ENCODE data around the gene CFAP100.

Gene CFAP100

DNA sequence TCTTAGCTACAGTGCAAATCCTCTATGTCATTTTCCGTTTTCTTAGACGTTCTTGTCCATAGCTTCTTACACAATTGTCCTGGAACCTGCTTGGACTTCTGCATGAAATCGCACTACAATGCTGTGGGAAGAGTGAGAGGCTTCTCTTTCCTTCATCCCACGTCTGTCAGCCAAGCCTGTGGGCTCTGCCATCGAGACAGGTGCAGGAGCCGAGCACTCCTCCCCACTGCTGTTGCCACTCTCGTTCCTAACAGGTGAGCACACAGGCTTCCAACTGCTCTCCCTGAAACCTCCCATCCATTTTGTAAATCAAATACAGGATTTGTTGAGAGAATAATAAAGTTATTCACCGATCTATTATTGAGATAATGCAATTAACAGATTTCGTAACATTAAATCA, 57.5 kb downstream of the CFAP100 start:
- Histone ChIP-seq H3K27me3 (ENCODE audit: low read depth, low read length) (no peaks in the 10 kb centered on the region), H3K4me1 (ENCODE audit: low read length) (no peaks in the 10 kb centered on the region)
- TF ChIP-seq, protein P1, sequence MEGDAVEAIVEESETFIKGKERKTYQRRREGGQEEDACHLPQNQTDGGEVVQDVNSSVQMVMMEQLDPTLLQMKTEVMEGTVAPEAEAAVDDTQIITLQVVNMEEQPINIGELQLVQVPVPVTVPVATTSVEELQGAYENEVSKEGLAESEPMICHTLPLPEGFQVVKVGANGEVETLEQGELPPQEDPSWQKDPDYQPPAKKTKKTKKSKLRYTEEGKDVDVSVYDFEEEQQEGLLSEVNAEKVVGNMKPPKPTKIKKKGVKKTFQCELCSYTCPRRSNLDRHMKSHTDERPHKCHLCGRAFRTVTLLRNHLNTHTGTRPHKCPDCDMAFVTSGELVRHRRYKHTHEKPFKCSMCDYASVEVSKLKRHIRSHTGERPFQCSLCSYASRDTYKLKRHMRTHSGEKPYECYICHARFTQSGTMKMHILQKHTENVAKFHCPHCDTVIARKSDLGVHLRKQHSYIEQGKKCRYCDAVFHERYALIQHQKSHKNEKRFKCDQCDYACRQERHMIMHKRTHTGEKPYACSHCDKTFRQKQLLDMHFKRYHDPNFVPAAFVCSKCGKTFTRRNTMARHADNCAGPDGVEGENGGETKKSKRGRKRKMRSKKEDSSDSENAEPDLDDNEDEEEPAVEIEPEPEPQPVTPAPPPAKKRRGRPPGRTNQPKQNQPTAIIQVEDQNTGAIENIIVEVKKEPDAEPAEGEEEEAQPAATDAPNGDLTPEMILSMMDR (IDR thresholded peaks at IDR 0.05; ENCODE audit: low read depth, low read length) = no peak
- TF ChIP-seq EZH2phosphoT487 (IDR thresholded peaks at IDR 0.05; ENCODE audit: low read depth) = no peak

DNA sequence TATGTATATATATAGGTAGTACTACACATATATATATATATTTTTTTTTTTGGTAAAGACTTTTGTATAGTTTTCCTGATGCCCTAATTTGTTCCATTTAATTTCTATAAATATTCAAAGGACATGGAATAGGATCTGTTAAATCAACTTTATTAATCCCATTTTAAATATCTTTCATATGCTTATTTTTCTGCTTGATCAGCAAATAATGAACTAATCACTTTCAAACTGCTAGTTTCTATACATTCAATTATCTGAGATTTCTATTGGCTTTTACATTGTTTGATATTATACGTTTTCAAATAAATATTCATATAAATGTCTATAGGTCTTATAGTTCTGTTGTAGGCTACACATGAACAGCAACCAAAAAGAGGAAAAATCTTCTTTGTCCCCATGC, 59.3 kb downstream of the CFAP100 start:
- H3K27me3 ChIP-seq (ENCODE audit: low read depth, low read length) = no peaks in the 10 kb centered on the region
- no peak for TF ChIP-seq EZH2phosphoT487 (IDR thresholded peaks at IDR 0.05; ENCODE audit: low read depth)
- TF ChIP-seq, protein P1 (IDR thresholded peaks at IDR 0.05; ENCODE audit: low read depth, low read length) = no peak
- no peak overlapping the region for H3K4me3 ChIP-seq (ENCODE audit: low read length)
- no peak overlapping the region for H3K9ac ChIP-seq (ENCODE audit: low read length)
- no peak overlapping the region for H3K4me2 ChIP-seq (ENCODE audit: low read length)
- no peaks in the 10 kb centered on the region for H4K20me1 ChIP-seq (ENCODE audit: insufficient read depth, low read length)
- no peak overlapping the region for H3K27ac ChIP-seq (ENCODE audit: low read length)
- no peaks in the 10 kb centered on the region; the same call in 1 of the 2 replicates for H3K79me2 ChIP-seq (ENCODE audit: low read length)
- H3K36me3 ChIP-seq (replicated peaks; ENCODE audit: low read depth, low read length) = peaks cover 35% of the 10 kb centered on the region
- H2AFZ ChIP-seq (ENCODE audit: low read depth, low read length) = no peak overlapping the region
- H3K9me3 ChIP-seq (ENCODE audit: insufficient read depth, low read length) = no peaks in the 10 kb centered on the region
- H3K4me1 ChIP-seq (ENCODE audit: low read length) = no peaks in the 10 kb centered on the region

More for the DNA sequence above, 57.5 kb downstream of the CFAP100 start:
- no peak overlapping the region for H3K4me3 ChIP-seq (ENCODE audit: low read length)
- H4K20me1 ChIP-seq (ENCODE audit: insufficient read depth, low read length) = no peaks in the 10 kb centered on the region
- no peak overlapping the region for H3K27ac ChIP-seq (ENCODE audit: low read length)
- H3K9ac ChIP-seq (ENCODE audit: low read length) = no peak overlapping the region
- H2AFZ ChIP-seq (ENCODE audit: low read depth, low read length) = no peak overlapping the region
- H3K4me2 ChIP-seq (ENCODE audit: low read length) = no peak overlapping the region
- H3K36me3 ChIP-seq (replicated peaks; ENCODE audit: low read depth, low read length) = peaks cover 25% of the 10 kb centered on the region
- no peaks in the 10 kb centered on the region; the same call in 1 of the 2 replicates for H3K79me2 ChIP-seq (ENCODE audit: low read length)
- no peaks in the 10 kb centered on the region for H3K9me3 ChIP-seq (ENCODE audit: insufficient read depth, low read length)

- H3K4me2 ChIP-seq (ENCODE audit: low read length) = no peak overlapping the region
- no peaks in the 10 kb centered on the region for H3K4me1 ChIP-seq (ENCODE audit: low read length)
- no peak overlapping the region for H2AFZ ChIP-seq (ENCODE audit: low read depth, low read length)
- H3K4me3 ChIP-seq (ENCODE audit: low read length) = no peak overlapping the region
- no peak overlapping the region for H3K27ac ChIP-seq (ENCODE audit: low read length)
- no peaks in the 10 kb centered on the region for H4K20me1 ChIP-seq (ENCODE audit: insufficient read depth, low read length)
- no peaks in the 10 kb centered on the region; the same call in 1 of the 2 replicates for H3K79me2 ChIP-seq (ENCODE audit: low read length)
- H3K9ac ChIP-seq (ENCODE audit: low read length) = no peak overlapping the region
- no peak for TF ChIP-seq EZH2phosphoT487 (IDR thresholded peaks at IDR 0.05; ENCODE audit: low read depth)
- H3K27me3 ChIP-seq (ENCODE audit: low read depth, low read length) = no peaks in the 10 kb centered on the region
- H3K36me3 ChIP-seq (replicated peaks; ENCODE audit: low read depth, low read length) = peaks cover 37% of the 10 kb centered on the region
- H3K9me3 ChIP-seq (ENCODE audit: insufficient read depth, low read length) = no peaks in the 10 kb centered on the region
Measured at GRCh38 chr3:126454437-126455198, 59.9 kb downstream of the CFAP100 start.

DNA sequence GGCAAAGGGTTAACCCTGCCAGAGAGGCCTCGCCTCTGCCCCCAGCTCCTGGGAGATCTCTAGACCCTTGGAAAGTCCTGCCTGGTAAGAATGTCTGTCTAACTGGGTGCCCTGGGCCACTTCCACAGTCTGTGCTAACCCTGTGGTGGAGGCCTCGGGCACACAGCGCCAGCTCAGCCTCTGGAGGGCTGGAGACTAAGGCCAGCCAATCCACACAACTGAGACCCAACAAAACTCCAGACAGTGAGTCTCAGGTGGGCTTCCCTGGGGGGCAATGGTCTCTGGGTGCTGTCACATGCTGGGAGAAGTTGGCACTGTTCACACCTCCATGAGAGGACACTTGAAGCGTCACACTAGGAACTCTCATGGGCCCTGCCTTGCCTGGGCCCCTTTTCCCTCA, 61.5 kb downstream of the CFAP100 start:
- Histone ChIP-seq H3K4me3 (ENCODE audit: low read length) (no peak overlapping the region), H3K36me3 (replicated peaks; ENCODE audit: low read depth, low read length) (peaks cover 43% of the 10 kb centered on the region), H3K27me3 (ENCODE audit: low read depth, low read length) (no peaks in the 10 kb centered on the region)

More for the DNA sequence above, 61.5 kb downstream of the CFAP100 start:
- H3K9me3 ChIP-seq (ENCODE audit: insufficient read depth, low read length) = no peaks in the 10 kb centered on the region
- H3K4me2 ChIP-seq (ENCODE audit: low read length) = no peak overlapping the region
- H3K9ac ChIP-seq (ENCODE audit: low read length) = no peak overlapping the region
- no peaks in the 10 kb centered on the region for H3K4me1 ChIP-seq (ENCODE audit: low read length)
- no peak for TF ChIP-seq EZH2phosphoT487 (IDR thresholded peaks at IDR 0.05; ENCODE audit: low read depth)
- TF ChIP-seq, protein P1 (IDR thresholded peaks at IDR 0.05; ENCODE audit: low read depth, low read length) = no peak
- H3K79me2 ChIP-seq (ENCODE audit: low read length) = no peaks in the 10 kb centered on the region; the same call in 1 of the 2 replicates
- no peak overlapping the region for H2AFZ ChIP-seq (ENCODE audit: low read depth, low read length)
- no peak overlapping the region for H3K27ac ChIP-seq (ENCODE audit: low read length)
- H4K20me1 ChIP-seq (ENCODE audit: insufficient read depth, low read length) = no peaks in the 10 kb centered on the region
